SK-N-MC (cell line): ENCODE measurements around the gene SRGAP1.

Source experiments
- DNase-seq: peaks from one replicate; pipeline ENCODE4 v3.0.0-alpha.2; 2011; ENCODE audit warnings: low read depth, low spot score
- H3K27ac ChIP-seq: fragments of 200-600 bp; sonication (generic); 2 replicates; pipeline ENCODE4 v1.5.1; 2016; ENCODE audit warnings: mixed run types
- H3K36me3 ChIP-seq: fragments of 200-600 bp; sonication (generic); 2 replicates; pipeline ENCODE4 v1.6.1; 2017; ENCODE audit warnings: antibody characterized with exemption, low read length, mixed read lengths; ENCODE audit not compliant: insufficient read depth
- H3K4me3 ChIP-seq: fragments of 200-600 bp; sonication (generic); 2 replicates; pipeline ENCODE4 v1.5.1; 2016
- H3K9ac ChIP-seq: fragments of 200-600 bp; sonication (generic); 2 replicates; pipeline ENCODE4 v1.8.0; 2017; ENCODE audit warnings: mixed run types, mixed read lengths; ENCODE audit not compliant: insufficient read length
- H3K9me3 ChIP-seq: fragments of 200-600 bp; sonication (generic); 2 replicates; pipeline ENCODE4 v1.6.1; 2017; ENCODE audit warnings: low read depth, mild to moderate bottlenecking, antibody characterized with exemption, low read length, moderate library complexity, mixed read lengths
- EZH2 ChIP-seq: fragments of 200-600 bp; sonication (generic); IDR thresholded peaks from one replicate; pipeline ENCODE4 v1.6.1; 2017; ENCODE audit warnings: antibody characterized with exemption
- FOXP2 ChIP-seq: optimal IDR thresholded peaks from 2 replicates; pipeline ENCODE3; 2011; ENCODE audit warnings: mild to moderate bottlenecking, moderate library complexity; ENCODE audit not compliant: insufficient read depth; ENCODE audit errors: extremely low read length, control extremely low read depth
- POLR2AphosphoS5 ChIP-seq: IDR thresholded peaks from 2 replicates; pipeline ENCODE4 v1.6.1; 2012; ENCODE audit warnings: mild to moderate bottlenecking, low read depth, low read length, borderline replicate concordance

The SRGAP1 gene

DNA sequence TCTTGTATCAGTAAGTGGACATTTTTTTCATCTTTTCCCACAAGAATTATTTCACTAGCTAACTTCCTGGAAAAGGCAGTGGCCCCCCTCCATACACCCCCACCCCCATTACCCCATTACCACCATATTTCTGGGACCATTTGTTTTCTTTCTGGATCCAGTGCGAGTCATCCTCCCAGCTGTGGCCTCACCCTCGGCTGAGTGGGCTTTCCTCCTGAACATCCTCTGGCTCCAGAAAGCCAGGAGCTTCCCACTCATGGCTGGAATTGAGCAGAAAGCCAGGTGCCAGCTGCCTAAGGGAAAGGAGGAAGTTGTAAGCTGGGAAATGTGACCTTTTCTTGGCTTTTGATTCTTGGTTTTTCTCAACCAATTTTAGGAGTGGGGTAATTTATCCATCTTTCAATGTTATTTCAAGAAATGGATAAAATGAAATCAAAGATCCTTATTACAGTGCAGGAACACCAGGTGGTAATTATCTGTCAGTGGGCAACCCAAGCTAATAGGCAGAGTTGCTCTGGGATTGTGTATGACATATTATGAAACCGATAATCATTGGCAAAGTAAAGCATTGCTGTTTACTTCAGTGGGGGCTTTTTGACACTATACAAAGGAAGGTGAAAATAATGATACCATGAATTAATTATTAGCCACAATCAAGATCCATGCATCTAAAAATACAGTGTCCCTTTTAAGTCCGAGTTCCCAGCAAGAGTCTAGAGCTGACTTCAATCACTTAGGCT, 253.0 kb downstream of the SRGAP1 start:
- Histone ChIP-seq H3K36me3 (no peaks in the 10 kb centered on the region), H3K9ac (no peak overlapping the region), H3K9me3 (no peaks in the 10 kb centered on the region), H3K4me3 (no peak overlapping the region), H3K27ac (no peak overlapping the region)
- TF ChIP-seq EZH2: no peak
- no peak for TF ChIP-seq POLR2AphosphoS5
- TF ChIP-seq FOXP2: no peak
- no peak for DNase-seq

- no peaks in the 10 kb centered on the region for H3K36me3 ChIP-seq
- no peaks in the 10 kb centered on the region for H3K9me3 ChIP-seq
- H3K27ac ChIP-seq: no peak overlapping the region
- no peak overlapping the region for H3K9ac ChIP-seq
- DNase-seq: no peak
- TF ChIP-seq POLR2AphosphoS5: no peak
- no peak for TF ChIP-seq FOXP2
- TF ChIP-seq EZH2: no peak
- H3K4me3 ChIP-seq: no peak overlapping the region
Observed at GRCh38 chr12:64098709-64099354, 254.3 kb downstream of the SRGAP1 start.

GRCh38 chr12:64099397-64099796, 254.9 kb downstream of the SRGAP1 start:
- no peaks in the 10 kb centered on the region for H3K9me3 ChIP-seq
- H3K27ac ChIP-seq: no peak overlapping the region
- no peak for DNase-seq
- TF ChIP-seq EZH2 (no peak), POLR2AphosphoS5 (no peak), FOXP2 (no peak)
- H3K9ac ChIP-seq: no peak overlapping the region
- H3K4me3 ChIP-seq: no peak overlapping the region
- no peaks in the 10 kb centered on the region for H3K36me3 ChIP-seq

DNA sequence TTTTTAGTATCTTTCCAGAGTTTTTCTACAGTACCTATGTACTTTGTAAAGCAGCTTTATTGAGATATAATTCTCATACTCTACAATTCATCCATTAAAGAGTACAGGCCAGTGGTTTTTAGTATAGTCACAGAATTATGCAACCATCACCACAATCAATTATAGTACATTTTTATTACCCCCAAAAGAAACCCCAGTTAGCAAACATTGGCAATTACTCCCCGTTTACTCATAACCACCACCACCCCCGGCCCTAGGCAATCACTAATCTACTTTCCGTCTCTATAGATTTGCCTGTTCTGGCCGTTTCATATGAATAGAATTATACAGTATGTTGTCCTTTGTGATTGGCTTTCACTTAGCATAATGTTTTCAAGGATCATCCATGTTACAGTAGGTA, 257.8 kb downstream of the SRGAP1 start:
- H3K9ac ChIP-seq: no peak overlapping the region
- no peaks in the 10 kb centered on the region for H3K9me3 ChIP-seq
- H3K36me3 ChIP-seq: no peaks in the 10 kb centered on the region
- H3K4me3 ChIP-seq: no peak overlapping the region
- TF ChIP-seq EZH2 (no peak), POLR2AphosphoS5 (no peak), FOXP2 (no peak)
- no peak overlapping the region for H3K27ac ChIP-seq
- no peak for DNase-seq

DNA sequence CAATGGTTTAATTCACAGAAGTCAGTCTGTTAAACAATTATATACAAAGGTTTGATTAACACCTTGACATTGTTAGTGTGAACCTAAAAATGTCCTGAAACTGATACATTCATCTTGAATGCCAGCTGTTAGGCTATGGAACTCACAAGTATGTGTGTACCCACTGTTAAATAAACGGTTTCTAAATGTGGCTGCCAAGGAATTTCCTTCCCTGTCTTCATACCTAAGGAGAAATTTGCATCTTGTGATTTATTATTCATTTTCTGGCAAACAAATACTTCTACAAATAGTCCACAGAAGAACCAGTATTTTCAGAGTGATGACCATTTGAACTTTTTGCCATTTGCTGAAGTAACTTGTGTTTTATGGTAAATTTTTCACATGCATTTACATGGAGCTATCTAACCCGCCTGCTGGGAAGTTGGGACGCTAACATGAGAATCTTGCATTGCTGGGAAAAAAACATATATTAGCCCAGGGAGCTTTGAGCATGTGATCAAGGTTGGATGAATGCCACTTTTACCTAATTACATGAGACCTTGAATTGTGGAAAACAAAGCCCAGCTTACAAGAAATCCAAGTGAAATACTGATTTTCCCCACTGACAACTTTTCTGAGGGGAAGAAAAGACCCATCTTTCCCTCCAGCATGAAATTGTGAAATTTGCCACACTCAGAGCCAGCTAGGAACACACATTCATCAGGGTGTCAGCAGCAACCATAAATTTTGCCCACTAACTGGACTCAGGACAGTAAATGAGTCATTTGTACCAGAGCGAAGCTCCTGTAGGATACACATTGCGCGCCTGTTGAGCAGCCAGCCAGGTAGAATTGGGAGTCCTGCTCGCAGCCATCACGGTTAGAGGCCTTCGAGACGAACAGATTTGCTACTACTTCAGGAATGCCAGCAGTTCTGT, 259.6 kb downstream of the SRGAP1 start:
- H3K9me3 ChIP-seq: no peaks in the 10 kb centered on the region
- H3K4me3 ChIP-seq: no peak overlapping the region
- no peak overlapping the region for H3K9ac ChIP-seq
- DNase-seq: no peak
- TF ChIP-seq EZH2: no peak
- TF ChIP-seq FOXP2: no peak
- no peak for TF ChIP-seq POLR2AphosphoS5
- no peaks in the 10 kb centered on the region for H3K36me3 ChIP-seq
- no peak overlapping the region for H3K27ac ChIP-seq

- Histone ChIP-seq H3K4me3 (no peak overlapping the region), H3K9me3 (no peaks in the 10 kb centered on the region), H3K36me3 (no peaks in the 10 kb centered on the region), H3K9ac (no peak overlapping the region), H3K27ac (no peak overlapping the region)
- no peak for TF ChIP-seq EZH2
- no peak for TF ChIP-seq POLR2AphosphoS5
- no peak for TF ChIP-seq FOXP2
- DNase-seq: no peak
Observed at GRCh38 chr12:64105026-64105425, 260.5 kb downstream of the SRGAP1 start.

GRCh38 chr12:64107776-64108175, 263.3 kb downstream of the SRGAP1 start:
- Histone ChIP-seq H3K27ac (no peak overlapping the region), H3K4me3 (no peak overlapping the region), H3K9me3 (0 out of 2 replicates have a peak, but pooled peaks cover 2% of the 10 kb centered on the region), H3K9ac (no peak overlapping the region), H3K36me3 (no peaks in the 10 kb centered on the region)
- DNase-seq: no peak
- TF ChIP-seq EZH2 (no peak), POLR2AphosphoS5 (no peak), FOXP2 (no peak)

DNA sequence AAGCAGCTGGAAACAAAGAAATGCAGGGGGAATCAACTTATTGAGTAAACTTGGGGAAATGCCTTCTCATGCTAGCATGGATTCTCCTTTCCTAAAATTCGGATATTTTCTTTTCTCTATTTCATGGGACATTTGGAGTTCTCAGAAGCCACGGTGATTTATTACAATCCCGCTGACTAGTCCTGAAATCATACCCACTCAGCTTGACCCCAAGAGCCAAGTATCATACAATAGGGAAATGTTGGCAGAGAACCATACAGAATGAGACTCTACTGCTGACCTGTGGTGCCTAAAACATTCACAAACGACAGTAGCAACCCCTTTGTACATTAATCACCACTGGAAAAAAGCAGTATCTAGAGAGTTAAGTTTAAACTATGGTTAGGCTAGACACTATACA, 265.2 kb downstream of the SRGAP1 start:
- Histone ChIP-seq H3K4me3 (no peak overlapping the region), H3K27ac (no peak overlapping the region), H3K9ac (no peak overlapping the region), H3K9me3 (0 out of 2 replicates have a peak, but pooled peaks cover 2% of the 10 kb centered on the region), H3K36me3 (no peaks in the 10 kb centered on the region)
- TF ChIP-seq POLR2AphosphoS5: no peak
- TF ChIP-seq FOXP2: no peak
- TF ChIP-seq EZH2: no peak
- DNase-seq: no peak
